Esophagus muscularis mucosa (tissue), 4 donors: ENCODE results near the gene ZMYM2.

Experiments
- CTCF ChIP-seq, 3 experiments: fragments of 200-600 bp in 2 of 3; fragments of 450-650 bp in 1 of 3; sonication (generic) in 2 of 3; IDR thresholded peaks; one replicate each; pipeline ENCODE4 v1.5.1; 2017 to 2019; ENCODE audit warnings: antibody characterized with exemption in 3 of 3, mild to moderate bottlenecking in 2 of 3, moderate library complexity in 1 of 3
- EP300 ChIP-seq: sonication (generic); formaldehyde crosslinking; IDR thresholded peaks from one replicate; pipeline ENCODE4 v1.6.1; 2017; ENCODE audit warnings: antibody characterized with exemption
- POLR2A ChIP-seq: fragments of 450-650 bp; IDR thresholded peaks from one replicate; pipeline ENCODE4 v1.6.1; 2017; ENCODE audit warnings: antibody characterized with exemption, moderate library complexity, mild to moderate bottlenecking, low read depth
- POLR2AphosphoS5 ChIP-seq, 2 donors: sonication (generic); formaldehyde crosslinking; IDR thresholded peaks; one replicate each; pipeline ENCODE4 v1.6.1; 2017; ENCODE audit warnings: antibody characterized with exemption in 2 of 2

GRCh38 chr13:20019043-20019442 lies 60.5 kb downstream of the ZMYM2 start:
- TF ChIP-seq CTCF (IDR thresholded peaks at IDR 0.05) (no peak), POLR2A (no peak), POLR2AphosphoS5 (IDR thresholded peaks at IDR 0.05) (no peak), EP300 (no peak)
